ENCODE data around the gene UBTD2.

Gene UBTD2

GRCh38 chr5:172172912-172173563 is 110.5 kb downstream of the UBTD2 start:
- no peak overlapping the region for H3K4me3 ChIP-seq (ENCODE audit: low read depth, low read length)
- DNase-seq (ENCODE audit: low read depth), result no peak
- no peak for TF ChIP-seq CTCF (IDR thresholded peaks at IDR 0.05; ENCODE audit: insufficient read depth, low read depth, low read length, missing control alignments)

GRCh38 chr5:172171118-172171517 is 112.4 kb downstream of the UBTD2 start:
- DNase-seq (ENCODE audit: low read depth), result no peak
- H3K4me3 ChIP-seq (ENCODE audit: low read depth, low read length), result no peak overlapping the region
- TF ChIP-seq CTCF (IDR thresholded peaks at IDR 0.05; ENCODE audit: insufficient read depth, low read depth, low read length, missing control alignments), result no peak

- no peak overlapping the region for H3K4me3 ChIP-seq (ENCODE audit: low read depth, low read length)
- no peak for TF ChIP-seq CTCF (IDR thresholded peaks at IDR 0.05; ENCODE audit: insufficient read depth, low read depth, low read length, missing control alignments)
- no peak for DNase-seq (ENCODE audit: low read depth)
Observed at GRCh38 chr5:172170251-172170701, 113.3 kb downstream of the UBTD2 start.

GRCh38 chr5:172169216-172169615 is 114.3 kb downstream of the UBTD2 start:
- DNase-seq (ENCODE audit: low read depth), result no peak
- no peak overlapping the region for H3K4me3 ChIP-seq (ENCODE audit: low read depth, low read length)
- TF ChIP-seq CTCF (IDR thresholded peaks at IDR 0.05; ENCODE audit: insufficient read depth, low read depth, low read length, missing control alignments), result no peak

- no peak for DNase-seq (ENCODE audit: low read depth)
- H3K4me3 ChIP-seq (ENCODE audit: low read depth, low read length), result no peak overlapping the region
- TF ChIP-seq CTCF (IDR thresholded peaks at IDR 0.05; ENCODE audit: insufficient read depth, low read depth, low read length, missing control alignments), result no peak
Observed at GRCh38 chr5:172168311-172168710, 115.3 kb downstream of the UBTD2 start.

GRCh38 chr5:172167895-172168294 is 115.7 kb downstream of the UBTD2 start:
- no peak for DNase-seq (ENCODE audit: low read depth)
- no peak for TF ChIP-seq CTCF (IDR thresholded peaks at IDR 0.05; ENCODE audit: insufficient read depth, low read depth, low read length, missing control alignments)
- no peak overlapping the region for H3K4me3 ChIP-seq (ENCODE audit: low read depth, low read length)

Data from GM12865 (cell line).